GM21390 (cell line): ENCODE measurements around the gene GLIS1.

Experiments used
- ATAC-seq: cut with Tn5 transposase; IDR thresholded peaks from one replicate; pipeline ENCODE4 v1.9.1; 2021; ENCODE audit not compliant: unreplicated experiment

Gene GLIS1

DNA sequence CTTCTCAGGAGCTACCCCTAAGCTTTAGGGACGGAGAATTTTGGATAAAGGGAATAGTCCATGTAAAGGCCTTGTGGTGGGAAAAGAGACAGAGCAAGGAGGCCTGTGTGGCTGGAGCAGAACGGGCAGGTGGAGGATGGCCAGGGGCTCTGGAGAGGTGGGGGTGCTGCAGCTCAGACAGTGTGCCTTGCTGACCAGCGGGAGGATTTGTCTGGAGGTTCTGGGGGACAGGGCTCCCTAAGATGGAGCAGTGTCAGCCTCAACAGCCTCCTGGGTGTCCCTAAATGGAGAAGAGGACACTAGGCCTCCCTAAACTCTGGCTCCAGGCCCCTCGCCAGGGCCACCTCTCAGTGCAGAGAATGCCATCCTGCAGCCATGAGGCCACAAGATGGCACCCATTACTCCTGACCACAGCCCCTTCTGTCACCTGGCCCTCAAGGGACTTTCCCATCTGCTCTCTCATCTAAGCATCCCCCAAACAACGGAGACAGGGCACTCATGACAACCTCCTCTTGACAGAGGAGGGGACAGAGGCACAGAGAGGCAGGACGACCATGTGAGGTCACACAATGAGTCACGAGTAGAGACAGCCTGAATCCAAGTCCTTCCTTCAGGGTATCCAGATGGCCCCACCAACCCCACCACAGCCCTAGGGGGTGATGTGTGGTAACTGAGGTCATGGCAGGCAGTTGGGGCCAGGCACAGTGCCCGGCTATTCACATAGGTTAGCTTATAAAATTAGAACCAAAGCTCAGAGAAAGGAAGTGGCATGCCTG lies 185.0 kb downstream of the GLIS1 start:
- no peak for ATAC-seq

DNA sequence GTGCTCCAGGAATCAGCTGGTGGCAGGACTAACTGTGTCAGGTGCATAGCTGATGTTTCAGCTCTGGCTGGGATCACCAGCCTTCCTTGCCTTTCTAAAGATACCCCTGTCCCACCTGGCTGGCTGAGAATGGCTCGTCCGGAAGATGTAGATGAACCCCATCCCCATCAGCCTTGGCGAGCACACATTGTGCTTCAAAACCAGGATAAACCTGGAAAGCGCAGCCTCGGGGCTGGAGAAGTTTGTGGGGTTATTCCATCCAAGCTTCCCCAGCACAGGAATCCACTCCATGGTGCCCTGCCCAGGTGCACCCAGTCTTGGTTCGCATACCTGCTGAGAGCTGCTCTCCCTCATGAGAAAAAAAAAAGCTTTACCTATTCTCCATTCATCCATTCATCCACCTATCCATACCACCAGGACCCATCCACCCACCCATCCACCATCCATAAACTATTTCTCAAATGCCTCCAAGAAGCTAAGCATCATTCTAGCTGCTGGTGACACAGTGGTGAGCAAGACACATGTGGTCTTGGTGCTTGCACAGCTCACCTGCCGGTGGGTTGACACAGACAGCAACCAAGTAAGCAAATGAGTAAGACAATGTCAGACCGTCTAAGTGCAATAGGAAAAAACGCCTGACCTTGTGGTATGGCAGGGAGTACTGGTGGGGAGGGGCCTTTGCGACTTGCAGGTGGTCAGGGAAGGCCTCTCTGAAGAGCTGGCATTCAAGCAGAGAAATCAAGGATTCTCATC lies 185.8 kb downstream of the GLIS1 start:
- ATAC-seq = no peak

- no peak for ATAC-seq
These were observed 186.7 kb downstream of the GLIS1 start for GRCh38 chr1:53552146-53552861.

- ATAC-seq = no peak
These were observed 187.5 kb downstream of the GLIS1 start for GRCh38 chr1:53551428-53551995.

DNA sequence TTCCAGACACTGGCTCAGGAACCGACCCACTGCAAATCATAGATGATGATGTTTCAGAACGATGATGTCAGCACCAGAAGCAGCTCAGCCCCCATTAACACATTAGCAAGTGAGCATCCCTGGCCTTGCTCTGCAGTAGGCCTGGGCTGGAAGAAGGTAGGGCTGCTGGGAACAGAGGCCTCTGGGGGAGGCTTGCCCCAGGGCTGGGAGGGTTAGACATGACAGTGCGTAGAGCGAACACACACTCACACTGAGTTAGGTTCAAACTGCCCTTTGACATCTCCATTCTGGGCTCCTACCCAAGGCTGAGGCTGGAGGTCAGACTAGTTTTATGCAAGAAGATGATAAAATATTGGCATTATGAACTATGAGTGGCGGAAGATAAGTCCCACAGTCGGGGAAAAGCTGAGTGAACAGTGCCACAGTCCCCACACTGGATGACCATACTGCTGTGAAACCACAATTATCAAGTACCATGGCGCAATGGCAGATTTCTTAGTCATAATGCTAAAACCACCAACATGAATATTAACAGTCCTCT lies 188.7 kb downstream of the GLIS1 start:
- no peak for ATAC-seq

DNA sequence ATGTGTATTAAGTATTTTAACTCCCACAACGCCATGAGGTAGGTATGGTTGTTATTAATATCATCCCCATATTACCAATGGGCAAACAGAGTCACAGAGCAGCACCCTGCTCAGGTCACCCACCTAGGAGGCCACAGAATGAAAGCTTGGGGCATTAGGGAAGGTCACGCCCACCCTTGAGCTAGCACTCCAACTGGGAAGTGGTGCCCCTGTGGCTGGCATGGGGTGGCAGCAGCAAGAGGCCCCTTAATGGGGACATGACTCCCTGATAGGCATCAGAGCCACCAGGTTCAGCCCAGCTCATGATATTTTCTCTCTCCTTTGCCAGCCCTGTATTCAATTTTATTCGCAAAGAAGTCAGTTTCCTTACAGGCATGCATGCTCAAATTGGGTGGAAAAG lies 189.2 kb downstream of the GLIS1 start:
- ATAC-seq = no peak

DNA sequence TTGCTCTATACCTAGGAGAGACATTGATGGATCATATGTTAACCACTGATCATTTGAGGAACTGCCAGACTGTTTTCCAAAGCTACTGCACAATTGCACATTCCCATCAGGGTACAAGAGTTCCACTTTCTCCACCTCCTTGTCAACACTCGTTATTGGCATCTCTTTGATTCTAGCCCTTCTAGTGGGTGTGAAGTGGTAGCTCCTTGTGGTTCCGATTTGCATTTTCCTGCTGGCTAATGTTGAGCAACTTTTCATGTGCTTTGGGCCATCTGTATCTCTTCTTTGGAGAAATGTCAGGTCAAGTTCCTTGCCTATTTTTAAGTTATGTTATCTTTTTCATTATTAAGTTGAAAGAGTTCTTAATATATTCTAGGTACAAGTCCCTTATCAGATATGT lies 189.7 kb downstream of the GLIS1 start:
- ATAC-seq = no peak

- no peak for ATAC-seq
These were observed 190.9 kb downstream of the GLIS1 start for GRCh38 chr1:53548031-53548491.

- no peak for ATAC-seq
These were observed 191.7 kb downstream of the GLIS1 start for GRCh38 chr1:53547231-53547790.

DNA sequence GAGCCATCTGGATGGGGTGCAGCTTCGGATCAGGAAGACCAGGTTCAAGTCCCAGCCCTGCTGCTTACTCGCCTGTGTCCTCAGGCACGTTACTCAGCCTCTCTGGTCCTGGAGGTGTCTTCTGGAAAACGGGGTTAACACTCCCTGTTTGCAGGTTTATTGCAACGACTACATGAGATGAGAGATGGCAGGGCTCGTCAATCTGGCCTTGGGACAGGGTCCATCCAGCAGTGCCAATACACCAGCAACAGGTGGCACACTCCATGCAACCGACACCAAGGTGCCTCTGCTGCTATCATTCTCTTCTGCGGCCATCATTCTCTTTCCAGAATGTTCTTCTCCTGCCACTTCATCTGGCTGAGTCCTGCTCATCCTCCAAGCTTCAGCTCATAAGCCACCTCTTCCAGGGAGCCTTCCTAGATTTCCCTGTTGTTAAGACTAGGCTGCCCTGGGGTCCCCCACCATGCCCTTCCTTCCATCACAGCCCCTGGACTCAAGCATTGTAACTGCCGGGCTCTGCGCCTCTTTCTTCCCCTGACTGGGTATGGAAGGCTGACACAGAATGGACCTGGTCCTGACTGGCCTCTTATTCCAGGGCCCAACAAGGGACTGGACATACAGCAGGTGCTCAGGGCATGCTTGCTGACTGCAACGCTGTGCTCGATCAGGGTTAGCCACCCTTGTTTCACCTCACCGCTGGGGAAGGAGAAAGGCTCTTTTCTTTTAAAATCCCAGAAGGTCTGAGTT lies 192.4 kb downstream of the GLIS1 start:
- ATAC-seq = no peak

GRCh38 chr1:53545663-53546408 lies 193.1 kb downstream of the GLIS1 start:
- no peak for ATAC-seq

GRCh38 chr1:53544728-53545515 lies 194.0 kb downstream of the GLIS1 start:
- no peak for ATAC-seq

- ATAC-seq = no peak
These were observed 194.9 kb downstream of the GLIS1 start for GRCh38 chr1:53543778-53544695.

DNA sequence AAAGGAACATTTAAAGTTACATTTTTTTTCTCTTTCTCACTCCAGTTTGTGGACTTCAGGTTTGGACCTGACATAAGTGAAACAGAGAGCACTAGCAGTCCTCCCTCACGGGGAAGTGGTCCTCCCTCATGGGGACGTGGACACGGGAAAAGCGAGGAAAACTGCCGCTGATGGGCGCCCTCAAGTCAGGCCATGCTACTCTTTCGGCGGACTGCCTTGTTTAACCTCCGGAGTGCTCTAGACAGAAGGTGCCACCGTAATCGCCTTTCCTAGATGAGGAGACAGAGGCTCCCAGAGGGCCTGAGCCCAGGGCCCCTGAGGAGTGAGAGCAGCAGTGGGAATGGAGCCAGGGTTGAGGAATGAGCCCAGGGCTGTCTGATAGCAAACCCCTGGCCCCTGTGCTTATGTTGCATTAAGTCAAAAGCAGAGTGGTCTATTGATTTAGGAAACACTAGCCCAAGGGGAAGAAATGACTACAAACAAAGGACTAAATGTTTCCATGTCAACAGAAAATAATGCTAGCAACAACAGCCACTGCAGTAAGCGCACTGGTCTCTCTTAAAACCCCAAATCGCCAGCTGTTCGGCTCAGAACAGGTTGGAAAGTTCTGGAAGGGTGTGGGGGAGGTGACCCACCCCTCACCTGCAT lies 195.7 kb downstream of the GLIS1 start:
- ATAC-seq = no peak

GRCh38 chr1:53542551-53542950 lies 196.4 kb downstream of the GLIS1 start:
- no peak for ATAC-seq

DNA sequence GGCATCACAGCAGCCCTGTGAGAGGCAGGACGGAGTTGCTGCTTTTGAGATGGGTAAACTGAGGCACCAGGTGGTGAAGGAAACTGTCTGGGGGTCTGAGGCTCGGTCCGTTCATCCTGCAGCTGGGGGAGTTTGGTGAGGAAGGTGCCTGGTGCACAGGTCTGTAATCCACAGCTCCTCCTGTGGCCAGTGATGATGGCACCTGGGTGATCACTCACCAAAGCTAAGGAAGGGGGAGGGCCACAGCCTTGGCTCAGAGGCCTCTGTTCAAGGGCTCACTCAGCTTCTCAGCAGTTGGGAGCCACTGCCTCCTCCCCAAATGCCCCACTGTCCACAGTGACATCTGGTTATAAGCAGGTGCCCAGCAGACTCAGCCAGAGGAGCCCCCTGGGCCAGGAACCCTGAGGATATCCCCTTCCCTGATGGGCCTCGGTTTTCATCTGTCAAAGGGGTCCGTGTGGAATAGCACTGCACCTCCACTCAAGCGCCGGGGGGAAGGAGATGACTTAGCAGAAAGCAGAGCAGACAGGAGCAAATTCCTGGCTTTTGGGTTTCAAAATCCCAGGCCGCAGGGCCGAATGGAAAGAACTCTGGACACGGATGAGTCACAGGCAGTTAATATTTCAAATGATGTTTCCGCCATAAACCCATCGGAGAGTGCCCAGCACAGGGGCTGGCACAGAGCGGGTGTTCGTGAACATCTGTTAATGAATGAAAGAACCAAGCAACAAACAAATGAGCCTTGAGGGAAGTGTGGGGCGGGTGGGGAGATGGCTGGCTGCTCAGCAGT lies 197.0 kb downstream of the GLIS1 start:
- ATAC-seq = no peak
